Gastroesophageal sphincter (tissue), 4 donors: ENCODE measurements around the gene QPCTL. TPM values are rescaled to one million over a fixed set of nuclear protein-coding genes. Genes with fewer than 3 reads are reported as not detected.

Experiments used
- ATAC-seq: fragments of 150-250 bp; one replicate; pipeline ENCODE4 v1.9.1; 2016; ENCODE audit warnings: mild to moderate bottlenecking, moderate library complexity
- H3K27ac ChIP-seq, 4 donors: fragments of 200-600 bp; sonication (generic) in 3 of 4; 1 replicate in 3 of 4; 2 replicates in 1 of 4; pipeline ENCODE4 v1.5.1; 2016 to 2019
- H3K27me3 ChIP-seq: fragments of 200-600 bp; sonication (generic); one replicate; pipeline ENCODE4 v1.5.1; 2019
- H3K36me3 ChIP-seq, 2 donors: fragments of 200-600 bp; sonication (generic); one replicate each; pipeline ENCODE4 v1.5.1; 2019; ENCODE audit warnings: control low read depth in 1 of 2
- H3K4me1 ChIP-seq, 3 donors: fragments of 200-600 bp; sonication (generic); 1 replicate in 2 of 3; 2 replicates in 1 of 3; pipeline ENCODE4 v1.5.1; 2016 to 2019; ENCODE audit warnings: control low read depth in 2 of 3
- H3K4me3 ChIP-seq, 2 donors: fragments of 200-600 bp; sonication (generic); one replicate each; pipeline ENCODE4 v1.5.1; 2019; ENCODE audit warnings: mild to moderate bottlenecking in 1 of 2, moderate library complexity in 1 of 2
- H3K9me3 ChIP-seq, 3 donors: fragments of 200-600 bp; sonication (generic); one replicate each; pipeline ENCODE4 v1.5.1; 2017 to 2019; ENCODE audit warnings: control low read depth in 2 of 3
- CTCF ChIP-seq, 4 experiments: fragments of 200-600 bp in 2 of 4; fragments of 450-650 bp in 2 of 4; sonication (generic) in 1 of 4; IDR thresholded peaks; one replicate each; pipeline ENCODE4 v1.5.1; 2017 to 2019; ENCODE audit warnings: antibody characterized with exemption in 4 of 4, mild to moderate bottlenecking in 2 of 4, moderate library complexity in 2 of 4
- EP300 ChIP-seq: sonication (generic); formaldehyde crosslinking; IDR thresholded peaks from one replicate; pipeline ENCODE4 v1.6.1; 2017; ENCODE audit warnings: antibody characterized with exemption, mild to moderate bottlenecking
- POLR2A ChIP-seq, 2 donors: fragments of 450-650 bp; IDR thresholded peaks; one replicate each; pipeline ENCODE4 v1.6.1; 2017; ENCODE audit warnings: antibody characterized with exemption in 2 of 2, mild to moderate bottlenecking in 2 of 2, moderate library complexity in 1 of 2
- POLR2AphosphoS5 ChIP-seq: sonication (generic); formaldehyde crosslinking; IDR thresholded peaks from one replicate; pipeline ENCODE4 v1.6.1; 2017; ENCODE audit warnings: antibody characterized with exemption
- WGBS, 2 donors: methylation state at CpG; one replicate each; pipeline ENCODE4 v1.1.5; 2018; ENCODE audit warnings: low coverage in 1 of 2; 5-methylcytosine and 5-hydroxymethylcytosine counted together
- total RNA-seq, 4 donors: library from RNA; depleted of rRNA; stranded (reverse); fragments of >200 nt; gene quantifications; one replicate each; pipeline ENCODE4 v1.1.0, GENCODE V29; 2016

Gene QPCTL
- total RNA-seq, 4 donors from 2014 or later = 2.7 to 6.6 (median 4.2) TPM

GRCh38 chr19:45657520-45658167 is 34.8 kb upstream of the QPCTL start:
- Histone ChIP-seq H3K4me3 (no peak overlapping the region), H3K27ac (no peak overlapping the region), H3K9me3 (no peaks in the 10 kb centered on the region), H3K27me3 (peaks cover 42% of the 10 kb centered on the region), H3K36me3 (no peaks in the 10 kb centered on the region), H3K4me1 (no peaks in the 10 kb centered on the region)
- TF ChIP-seq EP300 (no peak), POLR2A (IDR thresholded peaks at IDR 0.05) (no peak), POLR2AphosphoS5 (no peak), CTCF (IDR thresholded peaks at IDR 0.05) (no peak)
- ATAC-seq = no peak
- WGBS, 2 donors = 29 to 37% methylated on average over 2 to 13 of the region's 14 CpGs

GRCh38 chr19:45659096-45659729 is 33.3 kb upstream of the QPCTL start:
- H3K9me3 ChIP-seq = no peaks in the 10 kb centered on the region
- H3K36me3 ChIP-seq = no peaks in the 10 kb centered on the region
- 35 to 61% methylated on average over 2 to 4 of the region's 6 CpGs for WGBS, 2 donors
- no peaks in the 10 kb centered on the region for H3K4me1 ChIP-seq
- peaks cover 56% of the 10 kb centered on the region for H3K27me3 ChIP-seq
- ATAC-seq = no peak
- H3K27ac ChIP-seq = no peak overlapping the region
- TF ChIP-seq CTCF (IDR thresholded peaks at IDR 0.05) (no peak), EP300 (no peak), POLR2AphosphoS5 (no peak), POLR2A (IDR thresholded peaks at IDR 0.05) (no peak)
- H3K4me3 ChIP-seq = no peak overlapping the region

DNA sequence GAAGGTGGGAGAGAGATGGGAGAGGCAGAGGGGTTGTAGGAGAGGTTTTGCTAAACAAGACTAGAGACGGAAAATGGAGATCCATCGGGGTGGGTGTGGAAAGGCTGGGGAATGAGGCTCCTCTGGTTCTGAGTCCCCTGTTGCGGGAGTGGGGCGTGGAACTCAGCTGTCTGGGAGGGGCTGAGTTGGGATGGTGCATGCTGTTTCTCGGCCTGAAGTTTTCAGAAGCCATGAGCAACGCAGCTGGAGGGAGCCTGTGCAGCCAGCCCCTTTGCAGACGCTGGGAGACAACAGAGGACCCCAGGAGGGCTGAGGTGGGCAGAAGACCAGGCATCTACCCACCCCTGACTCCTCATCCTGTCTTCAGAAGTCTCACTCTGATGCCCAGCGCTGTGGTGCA is 31.8 kb upstream of the QPCTL start:
- no peak for TF ChIP-seq POLR2A (IDR thresholded peaks at IDR 0.05)
- no peak for TF ChIP-seq CTCF (IDR thresholded peaks at IDR 0.05)
- TF ChIP-seq EP300 = no peak
- TF ChIP-seq POLR2AphosphoS5 = no peak
- ATAC-seq = no peak
- no peaks in the 10 kb centered on the region for H3K9me3 ChIP-seq
- no peak overlapping the region for H3K27ac ChIP-seq
- H3K27me3 ChIP-seq = peaks cover 70% of the 10 kb centered on the region
- no peaks in the 10 kb centered on the region for H3K4me1 ChIP-seq
- no peaks in the 10 kb centered on the region for H3K36me3 ChIP-seq
- WGBS, 2 donors = 27 to 59% methylated on average over 3 to 8 of the region's 8 CpGs
- no peak overlapping the region for H3K4me3 ChIP-seq

- TF ChIP-seq EP300 = no peak
- TF ChIP-seq POLR2AphosphoS5 = no peak
- no peak for TF ChIP-seq POLR2A (IDR thresholded peaks at IDR 0.05)
- Histone ChIP-seq H3K27me3 (peaks cover 88% of the 10 kb centered on the region), H3K36me3 (no peaks in the 10 kb centered on the region)
These were observed 28.7 kb upstream of the QPCTL start for GRCh38 chr19:45663800-45664199.

DNA sequence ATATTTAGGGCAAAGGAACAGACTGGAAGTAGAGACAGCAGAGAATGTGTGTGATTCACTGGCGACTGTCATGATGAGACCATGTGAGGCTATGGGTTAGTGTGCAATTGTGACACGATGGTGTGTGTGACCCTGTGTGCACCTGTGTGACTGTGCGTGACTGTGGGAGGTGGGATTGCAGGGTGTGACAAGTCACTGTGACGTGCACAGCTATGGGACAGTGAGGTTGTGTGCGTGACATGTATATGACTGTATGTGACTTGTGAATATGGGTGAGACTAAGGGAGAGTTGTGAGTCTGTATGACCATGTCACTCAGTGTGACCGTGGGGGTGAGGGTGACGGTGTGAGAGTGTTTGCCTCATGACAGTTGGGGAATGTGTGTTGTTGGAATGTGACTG is 27.9 kb upstream of the QPCTL start:
- Histone ChIP-seq H3K36me3 (no peaks in the 10 kb centered on the region), H3K9me3 (no peaks in the 10 kb centered on the region), H3K4me3 (no peak overlapping the region), H3K27me3 (peaks cover 88% of the 10 kb centered on the region), H3K27ac (no peak overlapping the region), H3K4me1 (peaks cover 0 to 17% (median 16%) of the 10 kb centered on the region in 3 donors)
- no peak for TF ChIP-seq CTCF (IDR thresholded peaks at IDR 0.05)
- no peak for TF ChIP-seq EP300
- no peak for TF ChIP-seq POLR2AphosphoS5
- no peak for TF ChIP-seq POLR2A (IDR thresholded peaks at IDR 0.05)
- WGBS, 2 donors = 63 to 80% methylated on average over 7 of the region's 7 CpGs
- ATAC-seq = no peak

More at GRCh38 chr19:45663800-45664199, 28.7 kb upstream of the QPCTL start:
- Histone ChIP-seq H3K9me3 (no peaks in the 10 kb centered on the region), H3K4me1 (peaks cover 0 to 10% (median 8%) of the 10 kb centered on the region in 3 donors), H3K4me3 (no peak overlapping the region), H3K27ac (no peak overlapping the region)
- 75 to 100% methylated on average over 1 of the region's 1 CpG for WGBS, 2 donors
- ATAC-seq = no peak
